GM18498 (cell line): ENCODE results near the gene RGL1.
"Not testable (repeated sequence)": the region's sequence is repeated elsewhere in the genome, so short reads cannot be mapped to it uniquely, and the experiment has no call there.

Experiments used
- ATAC-seq: cut with Tn5 transposase; IDR thresholded peaks from one replicate; pipeline ENCODE4 v1.9.1; 2021; ENCODE audit warnings: mild to moderate bottlenecking, moderate library complexity; ENCODE audit not compliant: unreplicated experiment

RGL1 gene

GRCh38 chr1:183783767-183784637, 20.9 kb upstream of the RGL1 start:
- no peak for ATAC-seq

GRCh38 chr1:183785921-183786320, 19.0 kb upstream of the RGL1 start:
- ATAC-seq = not testable (repeated sequence)

DNA sequence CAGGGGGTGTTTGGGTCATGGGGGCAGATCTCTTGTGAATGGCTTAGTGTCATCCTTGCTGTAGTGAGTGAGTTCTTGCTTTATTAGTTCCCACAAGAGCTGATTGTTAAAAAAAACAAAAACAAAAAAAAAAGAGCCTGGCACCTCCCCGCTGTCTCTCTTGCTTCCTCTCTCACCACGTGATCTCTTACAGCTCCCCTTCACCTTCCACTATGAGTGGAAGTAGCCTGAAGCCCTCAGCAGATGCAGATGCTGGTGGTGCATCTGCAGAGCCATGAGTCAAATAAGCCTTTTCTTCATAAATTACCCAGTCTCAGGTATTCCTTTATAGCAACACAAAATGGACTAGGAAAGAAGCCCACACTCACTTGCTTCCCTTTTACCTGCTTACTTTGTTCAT, 17.2 kb upstream of the RGL1 start:
- no peak for ATAC-seq

DNA sequence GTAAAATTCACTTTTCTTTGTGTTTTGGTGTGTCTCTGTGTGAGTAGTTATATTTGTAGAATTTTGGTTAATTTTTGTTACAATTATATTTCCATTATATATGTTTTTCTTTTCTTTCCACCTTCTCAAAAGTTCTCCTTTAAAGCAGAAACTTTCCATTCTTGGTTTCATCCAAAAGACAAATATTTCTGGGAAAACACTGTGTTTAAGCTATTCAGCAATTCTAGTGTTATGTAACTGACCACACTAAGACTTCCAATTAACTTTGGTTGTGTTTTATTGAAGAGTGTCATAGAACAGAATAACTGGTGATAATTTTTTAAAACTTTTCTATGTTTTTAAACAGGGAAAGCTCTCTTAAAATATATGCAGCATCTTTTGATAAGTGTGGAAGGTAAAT, 13.6 kb upstream of the RGL1 start:
- no peak for ATAC-seq

GRCh38 chr1:183792300-183792699, 12.6 kb upstream of the RGL1 start:
- no peak for ATAC-seq

DNA sequence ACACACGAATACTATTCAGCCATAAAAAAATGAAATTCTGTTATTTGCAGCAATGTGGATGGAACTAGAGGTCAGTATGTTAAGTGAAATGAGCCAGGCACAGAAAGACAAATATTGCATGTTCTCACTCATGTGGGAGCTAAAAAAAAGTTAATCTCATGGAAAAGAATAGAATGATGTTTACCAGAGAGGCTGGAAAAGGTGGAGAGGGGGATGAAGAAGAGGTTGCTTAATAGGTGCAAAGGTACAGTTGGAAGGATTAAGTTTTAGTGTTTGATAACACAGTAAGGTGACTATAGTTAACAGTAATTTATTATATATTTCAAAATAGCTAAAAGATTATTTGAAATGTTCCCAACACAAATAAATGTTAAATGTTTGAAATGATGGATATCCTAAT, 10.8 kb upstream of the RGL1 start:
- no peak for ATAC-seq

DNA sequence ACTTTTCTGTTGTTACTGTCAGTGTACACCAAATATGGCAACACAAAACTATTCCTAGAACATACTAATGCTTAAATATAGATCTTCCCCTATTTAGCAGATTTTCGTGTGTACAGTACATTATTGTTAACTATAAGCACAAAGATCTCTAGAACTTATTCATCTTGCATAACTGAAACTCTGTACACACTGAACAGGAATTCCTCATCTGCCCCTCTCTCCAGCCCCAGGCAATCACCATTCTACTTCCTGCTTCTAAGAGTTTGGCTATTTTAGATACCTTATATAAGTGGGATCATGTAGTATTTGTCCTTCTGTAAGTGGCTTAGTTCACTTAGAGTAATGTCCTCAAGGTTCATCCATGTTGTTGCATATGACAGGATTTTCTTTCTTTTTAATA, 4.5 kb upstream of the RGL1 start:
- no peak for ATAC-seq

- ATAC-seq = no peak
Measured at GRCh38 chr1:183801649-183802048, 3.3 kb upstream of the RGL1 start.

- ATAC-seq = no peak
Measured at GRCh38 chr1:183804387-183804786, 533 bp upstream of the RGL1 start.

- ATAC-seq = no peak
Measured at GRCh38 chr1:183806125-183806524, 1.2 kb downstream of the RGL1 start.

DNA sequence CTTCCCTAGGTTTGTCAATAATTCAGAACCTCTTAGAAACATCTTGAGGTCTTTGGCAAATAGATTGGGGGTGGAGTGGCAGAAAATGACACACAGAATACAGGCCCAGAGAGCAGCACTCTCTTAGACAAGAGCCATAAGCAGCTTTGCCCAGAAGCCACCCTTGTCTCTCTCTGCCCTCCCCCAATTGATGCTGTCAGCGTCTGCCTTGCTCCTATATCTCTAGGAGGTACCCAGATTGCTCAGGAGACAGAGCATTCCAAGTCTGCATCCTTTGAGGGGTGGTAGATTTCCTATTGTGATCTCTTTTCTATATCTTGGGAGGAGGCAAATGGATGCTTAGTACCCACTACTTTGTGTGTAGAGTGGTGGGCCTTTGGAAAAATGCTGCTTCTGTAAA, 1.8 kb downstream of the RGL1 start:
- ATAC-seq = no peak

DNA sequence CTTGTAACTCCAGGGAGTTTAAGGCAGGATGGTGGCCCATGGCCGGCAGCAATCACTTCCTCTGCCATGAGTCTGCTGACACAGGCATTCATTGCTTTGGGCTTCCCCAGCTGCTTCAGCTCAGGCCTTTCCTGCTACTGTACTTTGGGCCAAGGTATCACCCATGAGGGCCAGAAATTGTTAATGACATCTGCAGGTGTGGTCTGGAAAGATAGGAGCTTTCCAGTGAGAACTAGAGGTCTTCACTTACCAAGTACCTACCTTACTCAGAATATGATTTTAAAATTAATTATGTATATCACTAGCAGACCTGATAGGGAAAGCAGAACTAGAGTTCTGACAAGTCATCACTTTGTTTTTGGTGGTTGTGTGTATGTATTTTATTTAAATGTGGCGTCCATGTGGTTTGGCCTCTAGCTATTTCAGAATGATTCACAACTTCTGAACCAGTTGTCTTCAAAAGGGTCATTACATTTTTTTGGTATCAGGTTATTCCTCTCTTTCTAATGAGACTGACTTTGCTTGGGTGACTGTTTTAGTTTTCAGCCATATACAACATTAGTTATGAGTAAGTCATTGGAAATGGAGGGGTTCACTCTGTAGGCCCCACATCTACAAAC, 2.7 kb downstream of the RGL1 start:
- ATAC-seq = peak; percentile 58

GRCh38 chr1:183808296-183809027, 3.5 kb downstream of the RGL1 start:
- no peak for ATAC-seq

DNA sequence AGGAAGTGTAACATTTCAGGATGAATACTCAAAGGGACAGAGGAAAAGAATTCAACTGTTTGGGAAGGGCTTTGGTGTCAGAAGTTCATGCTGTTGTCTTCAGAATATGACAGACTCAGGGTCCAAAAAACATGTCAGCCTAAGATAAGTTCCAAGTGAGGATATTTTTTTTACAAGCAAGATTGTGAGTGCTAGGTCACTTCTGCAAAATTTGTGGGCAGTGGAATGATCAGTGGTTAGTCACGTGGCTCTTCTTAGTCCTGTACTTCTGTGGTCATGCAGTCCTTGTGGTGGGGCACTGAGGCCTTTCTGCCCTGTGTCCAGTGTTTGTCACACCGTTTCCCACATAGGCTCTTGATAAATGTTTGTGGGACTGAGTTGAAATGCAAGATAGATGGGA, 5.2 kb downstream of the RGL1 start:
- ATAC-seq = no peak

GRCh38 chr1:183810756-183811544, 6.0 kb downstream of the RGL1 start:
- no peak for ATAC-seq

DNA sequence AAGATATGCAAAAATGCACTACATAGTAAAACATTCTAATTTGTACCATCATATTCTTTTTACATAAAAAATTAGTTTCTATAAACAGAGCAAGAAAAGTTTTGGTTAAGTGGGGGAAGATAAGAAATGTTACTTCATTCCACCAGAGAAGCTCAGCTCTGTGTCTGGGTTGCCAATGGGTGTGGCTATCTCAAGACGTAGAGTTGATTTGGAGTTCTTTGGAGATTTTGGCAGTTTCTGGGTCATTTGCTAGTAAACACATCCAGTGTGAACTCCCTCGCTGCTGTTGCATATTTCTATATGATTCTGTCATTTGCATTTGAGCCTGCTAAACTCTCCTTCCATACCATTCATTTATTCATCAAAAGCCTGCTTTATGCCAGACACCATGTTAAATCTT, 7.2 kb downstream of the RGL1 start:
- no peak for ATAC-seq

GRCh38 chr1:183812686-183813569, 8.0 kb downstream of the RGL1 start:
- ATAC-seq = no peak

DNA sequence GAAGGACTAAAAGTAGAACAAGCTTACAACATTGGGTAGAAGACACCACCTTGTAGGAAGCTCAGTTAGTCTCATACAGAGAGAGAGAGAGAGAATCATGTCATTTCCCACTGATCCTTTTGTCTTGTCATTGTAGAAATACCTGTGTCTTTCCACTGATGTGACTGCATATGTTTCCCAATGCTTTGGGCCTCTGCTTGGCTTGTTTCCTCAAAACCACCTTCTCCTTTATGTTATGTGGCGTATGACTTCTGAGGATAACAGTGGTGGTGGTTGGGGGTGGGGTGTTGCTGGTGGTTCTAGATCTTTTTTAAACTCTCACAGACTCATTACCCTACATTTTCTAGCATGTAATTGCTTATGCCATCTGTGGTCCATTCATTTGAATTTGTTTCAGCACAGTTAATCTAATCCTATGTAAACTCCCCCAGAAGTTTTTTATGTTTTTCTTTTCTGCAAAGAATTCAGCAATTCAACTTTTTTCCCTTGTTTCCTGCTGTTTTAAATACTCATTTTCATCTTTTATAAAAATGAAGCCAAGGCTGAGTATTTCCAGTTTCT, 9.3 kb downstream of the RGL1 start:
- no peak for ATAC-seq

- no peak for ATAC-seq
Measured at GRCh38 chr1:183816110-183816509, 11.2 kb downstream of the RGL1 start.
